GM19238 (cell line): ENCODE data around the gene CCL1.

Source experiments
- DNase-seq: peaks from one replicate; pipeline ENCODE4 v3.0.0; 2011; ENCODE audit warnings: low spot score; ENCODE audit not compliant: insufficient read length

The CCL1 gene

GRCh38 chr17:34383216-34383615, 20.2 kb upstream of the CCL1 start:
- no peak for DNase-seq

DNA sequence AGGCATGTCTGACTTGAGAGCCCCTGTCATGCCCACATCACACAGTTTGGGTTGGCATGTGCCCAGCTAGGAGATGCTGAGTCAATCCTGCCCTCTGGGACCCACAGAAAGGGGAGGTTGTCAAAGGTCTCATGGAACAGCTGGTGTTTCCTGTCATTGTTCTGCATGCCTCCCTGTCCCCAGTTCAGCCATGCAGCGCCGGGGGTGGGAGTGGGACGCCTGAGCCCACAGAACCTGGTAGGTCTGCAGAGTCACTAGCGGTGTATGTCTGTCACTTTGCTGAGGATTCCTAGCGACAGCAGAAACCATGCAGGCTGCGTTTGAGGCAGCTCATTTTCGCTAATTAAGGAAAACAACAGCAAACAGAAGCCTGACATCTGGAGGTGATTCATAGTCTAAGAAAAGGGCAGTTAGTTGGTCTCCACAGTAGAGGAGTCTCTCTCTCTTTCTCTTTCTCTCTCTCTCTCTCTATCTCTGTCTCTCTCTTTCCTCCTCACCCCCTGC, 19.6 kb upstream of the CCL1 start:
- no peak for DNase-seq

DNA sequence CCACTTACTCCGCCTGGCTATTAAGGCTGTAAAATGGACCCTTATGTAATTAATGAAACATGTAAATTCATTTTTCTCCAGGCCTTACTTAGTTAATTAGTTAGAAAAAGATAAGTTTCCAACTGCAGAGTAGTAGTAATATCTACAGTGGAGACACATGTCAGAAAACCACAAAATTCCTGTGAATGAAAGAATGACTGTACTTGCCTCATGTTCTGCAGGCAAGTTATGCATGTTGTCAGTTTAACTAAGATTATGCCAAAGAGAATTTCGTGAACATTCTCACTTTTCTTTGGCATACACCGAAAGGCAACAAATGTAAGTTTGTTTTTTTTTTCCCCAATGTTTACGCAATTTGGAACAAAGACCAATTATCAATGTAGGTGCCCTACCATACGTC, 16.8 kb upstream of the CCL1 start:
- no peak for DNase-seq

DNA sequence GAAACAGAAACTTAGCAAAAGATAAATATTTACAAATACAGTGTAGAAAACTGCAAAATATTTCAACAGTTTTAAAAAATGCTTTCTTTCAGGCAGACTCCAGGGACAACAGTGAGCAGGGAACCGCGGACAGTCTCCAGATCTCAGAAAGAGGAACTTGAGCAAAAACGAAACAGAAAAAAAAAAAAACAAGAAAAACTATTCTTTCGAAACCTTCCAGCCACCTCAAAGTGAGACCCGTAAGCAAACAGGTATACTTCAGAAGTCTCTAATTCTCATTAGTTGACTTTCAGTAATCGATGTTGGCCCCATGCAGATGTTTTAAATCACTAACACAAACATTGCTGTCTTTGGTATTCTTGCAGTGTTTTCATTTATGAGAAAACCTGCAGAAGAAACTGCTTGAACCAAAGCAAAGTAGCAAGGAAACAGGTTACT, 15.7 kb upstream of the CCL1 start:
- DNase-seq, result peak; percentile 52

GRCh38 chr17:34377078-34377823, 14.2 kb upstream of the CCL1 start:
- DNase-seq, result no peak

GRCh38 chr17:34375426-34375997, 12.5 kb upstream of the CCL1 start:
- DNase-seq, result no peak

DNA sequence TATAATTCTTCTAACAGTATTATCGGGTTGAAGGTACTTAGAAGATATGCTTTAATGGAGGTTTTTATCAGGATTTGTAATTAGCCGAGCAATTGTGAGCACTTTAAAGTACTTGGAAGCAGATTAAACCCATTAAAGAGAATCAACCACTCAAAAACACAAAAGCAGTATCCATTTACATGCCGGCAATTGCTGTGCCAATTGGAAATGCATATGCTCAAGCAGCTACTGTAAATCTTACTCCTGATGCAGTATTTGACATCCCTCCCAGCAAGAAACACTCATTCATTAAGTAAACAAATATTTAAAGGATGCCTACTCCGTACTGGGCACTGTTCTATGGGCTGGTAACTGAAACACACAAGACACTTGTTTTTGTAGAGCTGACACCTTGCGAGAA, 11.4 kb upstream of the CCL1 start:
- DNase-seq, result no peak

DNA sequence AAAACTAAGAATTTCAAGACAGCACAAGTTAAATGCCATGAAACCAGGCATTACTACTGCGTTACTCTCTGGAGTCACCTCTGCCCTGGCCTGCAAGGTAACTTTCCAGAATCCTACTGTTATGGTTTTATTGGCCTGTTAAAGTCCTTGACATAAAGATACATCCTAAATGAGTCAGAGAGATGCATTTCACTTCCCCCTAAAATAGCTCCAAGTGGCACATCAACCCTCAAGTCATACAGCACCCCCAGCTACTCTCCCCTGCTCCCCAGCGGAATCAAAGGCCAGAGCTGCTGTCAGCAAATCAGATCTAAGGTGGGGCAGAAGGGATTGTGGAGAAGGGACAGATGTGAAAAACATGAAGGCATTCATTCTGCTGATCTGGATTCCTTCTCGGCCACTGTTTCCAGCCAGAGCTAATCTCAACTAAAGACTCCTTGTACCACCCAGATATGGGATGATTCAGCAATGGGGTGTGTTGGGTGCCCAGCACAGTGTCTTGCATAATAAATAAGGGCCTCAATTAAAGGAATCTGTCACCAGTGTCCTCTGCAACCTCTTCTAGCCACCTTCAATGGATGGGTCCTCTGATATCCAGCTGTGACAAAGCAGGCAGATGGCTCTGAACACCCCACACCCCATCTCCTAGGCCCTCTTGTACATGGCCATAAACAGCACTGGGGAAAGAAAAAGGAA, 8.5 kb upstream of the CCL1 start:
- DNase-seq, result no peak

DNA sequence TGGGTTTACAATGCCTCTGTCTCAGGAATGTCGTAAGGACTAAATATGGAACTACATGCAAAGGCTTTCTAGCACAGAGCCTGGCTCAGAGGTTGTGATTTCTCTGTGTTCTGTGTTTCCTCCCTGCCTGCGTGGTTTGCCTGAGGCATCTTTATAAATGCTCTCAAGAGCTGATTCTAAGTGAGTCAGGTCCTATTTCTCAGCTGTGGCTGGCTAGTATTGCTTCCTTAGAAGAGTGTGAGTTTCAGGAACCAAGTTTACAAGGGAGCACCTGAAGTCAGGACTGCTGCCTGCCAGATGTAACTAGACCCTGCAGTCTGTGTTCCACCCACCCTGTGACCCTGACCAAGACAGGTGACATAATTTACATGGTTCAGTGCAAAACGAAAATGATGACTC, 8.0 kb upstream of the CCL1 start:
- DNase-seq, result no peak

GRCh38 chr17:34370376-34370996, 7.5 kb upstream of the CCL1 start:
- no peak for DNase-seq

DNA sequence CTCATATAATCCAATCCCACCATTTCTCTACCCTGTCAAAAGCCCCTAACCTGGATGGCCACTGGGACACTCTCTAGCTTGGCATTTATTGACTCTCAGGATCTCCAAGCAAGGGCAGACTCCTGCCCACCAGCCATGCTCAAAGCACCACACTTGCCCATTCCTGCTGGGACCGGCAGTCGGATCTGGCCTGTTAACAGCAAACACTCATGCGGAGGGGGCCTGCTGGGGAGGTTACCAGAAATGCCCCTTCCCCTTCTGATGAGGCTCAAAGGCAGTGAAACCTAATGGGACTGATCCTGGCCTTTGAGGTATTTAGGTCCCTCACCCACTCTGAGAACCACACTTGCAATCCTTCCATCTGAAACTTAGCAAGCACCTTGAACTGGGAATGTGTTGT, 6.5 kb upstream of the CCL1 start:
- DNase-seq, result no peak

- no peak for DNase-seq
Observed at GRCh38 chr17:34368946-34369500, 6.0 kb upstream of the CCL1 start.

- DNase-seq, result no peak
Observed at GRCh38 chr17:34368196-34368945, 5.3 kb upstream of the CCL1 start.

GRCh38 chr17:34367486-34368195, 4.6 kb upstream of the CCL1 start:
- DNase-seq, result no peak

DNA sequence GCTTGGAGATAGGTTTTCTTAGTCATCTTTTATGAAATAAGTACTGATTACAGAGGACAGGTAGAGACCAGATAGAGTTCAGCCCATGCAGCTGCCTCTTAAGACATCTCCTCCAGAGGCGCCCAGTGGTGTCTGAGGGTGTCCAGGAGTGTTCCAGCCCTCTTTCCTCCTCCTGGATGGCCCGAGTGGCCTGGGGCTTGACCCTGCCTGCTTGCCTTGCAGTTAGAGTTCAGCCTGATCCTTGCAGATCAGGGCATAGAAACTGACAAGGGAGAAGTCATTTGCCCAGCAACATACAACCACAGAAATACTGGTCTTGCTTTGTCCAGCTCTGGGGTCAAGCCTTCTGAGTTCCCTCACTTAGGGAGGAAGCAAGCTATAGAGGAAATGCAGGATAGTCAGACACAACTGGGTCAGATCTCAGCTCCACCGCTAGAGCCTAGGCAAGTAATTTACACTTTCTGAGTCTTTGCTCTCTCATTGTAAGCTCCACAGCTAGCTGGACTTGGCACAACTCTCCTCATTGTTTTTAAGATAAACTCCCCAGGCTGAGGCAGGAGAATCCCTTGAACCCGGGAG, 3.6 kb upstream of the CCL1 start:
- DNase-seq, result no peak

GRCh38 chr17:34366010-34366409, 3.0 kb upstream of the CCL1 start:
- DNase-seq, result no peak

GRCh38 chr17:34365340-34365739, 2.3 kb upstream of the CCL1 start:
- DNase-seq, result no peak

GRCh38 chr17:34364751-34365150, 1.7 kb upstream of the CCL1 start:
- DNase-seq, result no peak

DNA sequence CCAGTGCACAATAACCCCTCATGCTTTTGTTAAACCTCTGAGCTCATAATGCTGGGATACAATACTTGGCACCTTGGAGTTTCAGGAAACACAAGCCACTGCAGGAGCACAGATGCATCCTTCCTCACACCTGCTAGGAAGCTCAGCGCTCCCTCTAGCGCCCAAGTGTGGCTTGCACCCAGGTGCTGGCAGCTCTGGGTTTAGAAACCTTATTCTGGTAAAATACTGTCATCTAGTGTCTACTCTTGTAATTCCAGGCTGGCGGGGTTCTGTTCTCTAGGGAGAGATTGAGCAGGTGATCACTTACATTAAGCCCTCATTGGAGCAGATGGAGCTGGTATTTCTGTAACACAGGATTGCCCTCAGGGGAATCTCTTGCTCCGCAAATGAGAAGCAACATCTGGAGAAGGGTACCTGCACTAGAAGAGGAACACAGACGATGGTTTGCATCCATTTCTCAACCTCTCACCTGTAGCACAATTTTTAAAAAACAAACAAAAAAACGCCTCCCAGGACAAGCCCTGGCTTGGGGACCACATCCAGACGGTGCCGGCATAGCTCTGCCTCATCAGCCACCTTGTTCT, 1.5 kb downstream of the CCL1 start:
- DNase-seq, result peak; percentile 71
